ENCODE measurements around the gene ABCC8. TPM values are rescaled to one million over a fixed set of nuclear protein-coding genes. Genes with fewer than 3 reads are reported as not detected.

The ABCC8 gene
- total and polyA plus RNA-seq, 2 donors (not counting 3 experiments of a cell fraction or from before 2014, with no cell fraction given), result not detected

DNA sequence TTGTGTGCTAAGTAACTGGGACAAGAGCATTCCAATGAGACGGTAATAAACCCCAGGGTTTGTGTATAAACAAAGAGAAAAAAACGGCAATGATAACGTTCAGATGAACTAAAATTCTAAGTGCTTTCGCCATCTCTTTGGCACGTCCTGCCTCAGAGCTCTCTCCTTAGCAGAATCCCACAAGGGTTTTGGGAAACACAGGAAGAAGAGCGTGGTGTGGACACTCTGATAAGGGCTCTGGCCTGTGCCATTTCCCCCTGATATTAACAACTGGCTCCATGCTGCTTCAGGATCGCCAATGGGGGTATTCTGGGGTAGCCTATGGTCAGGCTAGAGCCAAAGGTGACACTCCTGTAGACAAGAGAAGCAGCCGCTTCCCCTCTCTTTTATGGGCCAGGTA, 18.4 kb downstream of the ABCC8 start:
- dilution Hi-C loops (cut with MboI; ENCODE audit: extremely low pct_ligation_motif_present, low sequenced_read_pairs) (no loop called here), intact Hi-C loops (cut with micrococcal nuclease) (no loop called here)
- Histone ChIP-seq H3K27ac (ENCODE audit: insufficient read depth, low read depth, low read length) (no peak overlapping the region), H3K27me3 (ENCODE audit: control insufficient read depth in 2 of 2, insufficient read depth in 2 of 2, low read length in 2 of 2) (peaks cover 6 to 11% of the 10 kb centered on the region in 2 experiments), H3K9me1 (replicated peaks; ENCODE audit: control insufficient read depth, extremely low read depth, insufficient read depth, low read length) (no peaks in the 10 kb centered on the region), H3K4me1 (ENCODE audit: control insufficient read depth, extremely low read depth, insufficient read depth, low read length) (no peaks in the 10 kb centered on the region), H3K79me2 (ENCODE audit: control insufficient read depth, insufficient read depth, low read length) (no peaks in the 10 kb centered on the region), H3K36me3 (ENCODE audit: control insufficient read depth in 2 of 2, extremely low read depth in 1 of 2, insufficient read depth in 2 of 2, low read length in 2 of 2) (no peaks in the 10 kb centered on the region), H4K20me1 (replicated peaks; ENCODE audit: control insufficient read depth, extremely low read depth, insufficient read depth, low read length) (no peaks in the 10 kb centered on the region), H2AFZ (ENCODE audit: low read depth, low read length) (no peak overlapping the region), H3K4me3 (replicated peaks in 1 of 3; ENCODE audit: insufficient read depth in 1 of 3, low read depth in 1 of 3, low read length in 3 of 3) (no peak overlapping the region), H3K9me3 (replicated peaks; ENCODE audit: control insufficient read depth, insufficient read depth, low read length) (no peaks in the 10 kb centered on the region), H3K4me2 (ENCODE audit: insufficient read depth, low read length) (no peak overlapping the region), H3K9ac (replicated peaks; ENCODE audit: extremely low read depth, insufficient read depth, low read length) (no peak overlapping the region)
- BruUV-seq (replicated peaks), result no TSS peak
- FAIRE-seq (no peak), DNase-seq (ENCODE audit: low read depth, low spot score) (no peak)
- ChIA-PET CTCF (no interaction called here), POLR2A (no interaction called here)
- TF ChIP-seq, protein P1, sequence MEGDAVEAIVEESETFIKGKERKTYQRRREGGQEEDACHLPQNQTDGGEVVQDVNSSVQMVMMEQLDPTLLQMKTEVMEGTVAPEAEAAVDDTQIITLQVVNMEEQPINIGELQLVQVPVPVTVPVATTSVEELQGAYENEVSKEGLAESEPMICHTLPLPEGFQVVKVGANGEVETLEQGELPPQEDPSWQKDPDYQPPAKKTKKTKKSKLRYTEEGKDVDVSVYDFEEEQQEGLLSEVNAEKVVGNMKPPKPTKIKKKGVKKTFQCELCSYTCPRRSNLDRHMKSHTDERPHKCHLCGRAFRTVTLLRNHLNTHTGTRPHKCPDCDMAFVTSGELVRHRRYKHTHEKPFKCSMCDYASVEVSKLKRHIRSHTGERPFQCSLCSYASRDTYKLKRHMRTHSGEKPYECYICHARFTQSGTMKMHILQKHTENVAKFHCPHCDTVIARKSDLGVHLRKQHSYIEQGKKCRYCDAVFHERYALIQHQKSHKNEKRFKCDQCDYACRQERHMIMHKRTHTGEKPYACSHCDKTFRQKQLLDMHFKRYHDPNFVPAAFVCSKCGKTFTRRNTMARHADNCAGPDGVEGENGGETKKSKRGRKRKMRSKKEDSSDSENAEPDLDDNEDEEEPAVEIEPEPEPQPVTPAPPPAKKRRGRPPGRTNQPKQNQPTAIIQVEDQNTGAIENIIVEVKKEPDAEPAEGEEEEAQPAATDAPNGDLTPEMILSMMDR (IDR thresholded peaks at IDR 0.05; ENCODE audit: extremely low read depth in 1 of 2, insufficient read depth in 1 of 2, low read depth in 1 of 2, low read length in 2 of 2), result no peak
- TF ChIP-seq POLR2A (IDR thresholded peaks at IDR 0.05; ENCODE audit: low read depth, low read length) (no peak), POLR2AphosphoS5 (IDR thresholded peaks at IDR 0.05; ENCODE audit: insufficient read depth, low read depth, low read length) (no peak), GATA2 (IDR thresholded peaks at IDR 0.05; ENCODE audit: insufficient read depth, insufficient read length, low read depth, low read length) (no peak), EZH2 (IDR thresholded peaks at IDR 0.05; ENCODE audit: borderline replicate concordance, low read depth, low read length, severe bottlenecking) (no peak)

All from endothelial cell of umbilical vein (primary cell).